Spleen (tissue), 11 donors: ENCODE measurements around the gene CDC5L. TPM values are rescaled to one million over a fixed set of nuclear protein-coding genes. Genes with fewer than 3 reads are reported as not detected.

Experiments
- DNase-seq: peaks from one replicate; pipeline ENCODE4 v3.0.0-alpha.2; 2020
- H3K27ac ChIP-seq, 8 donors: fragments of 200-600 bp; sonication (generic) in 7 of 8; 1 replicate in 4 of 8; 2 replicates in 4 of 8; pipeline versions ENCODE4 v1.5.0 to v1.8.0; 2016 to 2021; ENCODE audit warnings: inconsistent platforms in 4 of 8, mild to moderate bottlenecking in 4 of 8, moderate library complexity in 1 of 8
- H3K27me3 ChIP-seq, 7 donors: fragments of 200-600 bp; sonication (generic) in 6 of 7; replicated peaks in 1 of 7; 1 replicate in 4 of 7; 2 replicates in 3 of 7; pipeline versions ENCODE4 v1.5.0 to v1.8.0; 2016 to 2021; ENCODE audit warnings: inconsistent platforms in 3 of 7, mild to moderate bottlenecking in 1 of 7
- H3K36me3 ChIP-seq, 6 donors: fragments of 200-600 bp; sonication (generic) in 5 of 6; 1 replicate in 4 of 6; 2 replicates in 2 of 6; pipeline versions ENCODE4 v1.5.0 to v1.8.0; 2016 to 2021; ENCODE audit warnings: inconsistent platforms in 2 of 6
- H3K4me1 ChIP-seq, 6 donors: fragments of 200-600 bp; sonication (generic) in 5 of 6; 1 replicate in 3 of 6; 2 replicates in 3 of 6; pipeline versions ENCODE4 v1.5.0 to v1.8.0; 2016 to 2021; ENCODE audit warnings: inconsistent platforms in 3 of 6
- H3K4me3 ChIP-seq, 8 donors: fragments of 200-600 bp; sonication (generic) in 7 of 8; 1 replicate in 4 of 8; 2 replicates in 4 of 8; pipeline versions ENCODE4 v1.5.0 to v1.8.0; 2016 to 2021; ENCODE audit warnings: inconsistent platforms in 4 of 8, mild to moderate bottlenecking in 4 of 8, moderate library complexity in 2 of 8
- H3K9me3 ChIP-seq, 8 donors: fragments of 200-600 bp; sonication (generic) in 7 of 8; 1 replicate in 4 of 8; 2 replicates in 4 of 8; pipeline versions ENCODE4 v1.5.0 to v1.8.0; 2016 to 2021; ENCODE audit warnings: inconsistent platforms in 4 of 8
- POLR2A ChIP-seq, 3 donors: fragments of 450-650 bp; IDR thresholded peaks; one replicate each; pipeline ENCODE4 v1.5.1; 2017; ENCODE audit warnings: antibody characterized with exemption in 3 of 3, mild to moderate bottlenecking in 1 of 3
- POLR2AphosphoS5 ChIP-seq, 3 donors: sonication (generic); formaldehyde crosslinking; IDR thresholded peaks; one replicate each; pipeline ENCODE4 v1.5.1; 2017; ENCODE audit warnings: antibody characterized with exemption in 3 of 3
- WGBS, 5 donors: extraction: QIAGEN DNeasy Blood & Tissue Kit in 3 of 5; methylation state at CpG; one replicate each; pipeline versions ENCODE4 v1.1.5 to v1.1.7; 2013 to 2018; 5-methylcytosine and 5-hydroxymethylcytosine counted together
- intact Hi-C: fragments of 100-400 bp; cut with DNase I; formaldehyde crosslinking; loops from one replicate; pipeline ENCODE4 v1.15.0; 2023; ENCODE audit warnings: low total_unique reads
- polyA plus RNA-seq, 3 donors: library from polyadenylated mRNA; stranded (reverse); fragments of 200-250 nt; gene quantifications; one replicate each; pipeline ENCODE4 v1.2.1, GENCODE V29; 2013
- total RNA-seq, 7 donors: library from RNA; depleted of rRNA in 3 of 7; stranded (reverse); fragments of >200 nt in 3 of 7; fragmentation: NEBNext Ultra II Directional in 4 of 7; extraction: Animal tissue kit (Norgen Biotek cat#: 25700) in 4 of 7; gene quantifications; one replicate each; pipeline versions ENCODE4 v1.1.0 to v1.2.1, GENCODE V29; 2016 to 2021
- TF ChIP-seq, protein P1 (sequence below), 11 experiments: fragments of 200-600 bp in 7 of 11; fragments of 450-650 bp in 4 of 11; sonication (generic) in 4 of 11; IDR thresholded peaks in 8 of 11; conservative IDR thresholded peaks in 3 of 11; 1 replicate in 7 of 11; 2 replicates in 4 of 11; pipeline versions ENCODE4 v1.4.0 to v1.8.0; 2016 to 2021; ENCODE audit warnings: antibody characterized with exemption in 11 of 11, inconsistent platforms in 4 of 11, mild to moderate bottlenecking in 1 of 11
- donor health status: healthy with polysubstance abuse.
- donor health status: DM: no; HTN: no; CAD: no; lungs with moderate emphysema.
- donor health status: DM: no; HTN: no; CAD: no.
- donor health status: Bipolar disorder and iron deficiency.
- donor health status: healthy.
- donor health status: DM: no; HTN: no; CAD: no.
- donor health status: DM: yes; HTN: yes; CAD: no.

The CDC5L gene
- total and polyA plus RNA-seq, 10 donors, result 5.3 to 20.3 (median 18.1) TPM

DNA sequence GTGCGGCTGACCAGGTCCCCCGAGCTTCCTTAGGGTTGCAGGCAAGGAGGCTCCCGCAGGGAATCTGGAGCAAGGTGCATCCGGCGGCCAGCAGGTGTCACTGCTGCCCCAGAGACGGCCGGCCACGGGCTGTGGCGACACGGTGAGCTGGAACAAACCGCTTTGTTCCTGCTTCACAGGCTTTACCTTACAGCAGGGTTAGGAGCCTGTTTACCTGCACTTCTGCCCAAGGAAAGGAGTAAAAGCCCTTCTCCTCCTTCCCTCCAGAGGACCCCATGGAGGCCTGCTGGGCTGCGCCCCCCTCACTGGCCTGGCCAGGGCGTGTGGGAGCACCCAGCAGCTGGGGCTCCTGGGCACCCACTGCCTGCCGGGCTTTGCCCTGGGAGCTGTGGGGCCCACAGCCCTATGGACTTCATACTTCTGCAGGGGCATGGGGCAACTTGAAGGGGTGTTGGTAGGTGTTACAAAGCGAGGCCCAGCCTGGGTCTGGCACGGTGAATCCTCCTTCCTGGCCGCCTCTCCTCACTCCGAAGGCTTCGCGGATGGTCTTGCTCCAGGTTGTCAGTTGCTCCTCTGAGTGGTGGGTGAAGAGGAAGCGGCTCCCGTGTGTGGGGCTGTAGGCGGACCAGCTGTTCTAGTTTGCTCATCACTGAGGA is 88.4 kb downstream of the CDC5L start:
- DNase-seq, result peak; percentile 92
- Histone ChIP-seq H3K4me3 (peak overlapping the region in 1 of 8 donors; percentile 20), H3K36me3 (no peaks in the 10 kb centered on the region), H3K27me3 (peaks cover 0 to 35% (median 0%) of the 10 kb centered on the region in 7 donors), H3K4me1 (peaks cover 6 to 10% (median 8%) of the 10 kb centered on the region in 6 donors), H3K9me3 (no peaks in the 10 kb centered on the region), H3K27ac (no peak overlapping the region)
- WGBS, 5 donors, result 40 to 53% (median 46%) methylated on average over 16 to 23 of the region's 23 CpGs
- TF ChIP-seq POLR2A (IDR thresholded peaks at IDR 0.05), result no peak
- peak in 1 of 3 donors; percentile 57 for TF ChIP-seq POLR2AphosphoS5 (IDR thresholded peaks at IDR 0.05)
- TF ChIP-seq, protein P1, sequence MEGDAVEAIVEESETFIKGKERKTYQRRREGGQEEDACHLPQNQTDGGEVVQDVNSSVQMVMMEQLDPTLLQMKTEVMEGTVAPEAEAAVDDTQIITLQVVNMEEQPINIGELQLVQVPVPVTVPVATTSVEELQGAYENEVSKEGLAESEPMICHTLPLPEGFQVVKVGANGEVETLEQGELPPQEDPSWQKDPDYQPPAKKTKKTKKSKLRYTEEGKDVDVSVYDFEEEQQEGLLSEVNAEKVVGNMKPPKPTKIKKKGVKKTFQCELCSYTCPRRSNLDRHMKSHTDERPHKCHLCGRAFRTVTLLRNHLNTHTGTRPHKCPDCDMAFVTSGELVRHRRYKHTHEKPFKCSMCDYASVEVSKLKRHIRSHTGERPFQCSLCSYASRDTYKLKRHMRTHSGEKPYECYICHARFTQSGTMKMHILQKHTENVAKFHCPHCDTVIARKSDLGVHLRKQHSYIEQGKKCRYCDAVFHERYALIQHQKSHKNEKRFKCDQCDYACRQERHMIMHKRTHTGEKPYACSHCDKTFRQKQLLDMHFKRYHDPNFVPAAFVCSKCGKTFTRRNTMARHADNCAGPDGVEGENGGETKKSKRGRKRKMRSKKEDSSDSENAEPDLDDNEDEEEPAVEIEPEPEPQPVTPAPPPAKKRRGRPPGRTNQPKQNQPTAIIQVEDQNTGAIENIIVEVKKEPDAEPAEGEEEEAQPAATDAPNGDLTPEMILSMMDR (IDR thresholded peaks at IDR 0.05 in 8 of 11, conservative IDR thresholded peaks at IDR 0.05 in 3 of 11), result peak; percentile 54 to 89 (median 86)
- intact Hi-C loops, result loop anchor here (10.0 kb wide), 3 partner anchors 179 to 1449 kb away; no protein-coding TSS in a partner anchor

DNA sequence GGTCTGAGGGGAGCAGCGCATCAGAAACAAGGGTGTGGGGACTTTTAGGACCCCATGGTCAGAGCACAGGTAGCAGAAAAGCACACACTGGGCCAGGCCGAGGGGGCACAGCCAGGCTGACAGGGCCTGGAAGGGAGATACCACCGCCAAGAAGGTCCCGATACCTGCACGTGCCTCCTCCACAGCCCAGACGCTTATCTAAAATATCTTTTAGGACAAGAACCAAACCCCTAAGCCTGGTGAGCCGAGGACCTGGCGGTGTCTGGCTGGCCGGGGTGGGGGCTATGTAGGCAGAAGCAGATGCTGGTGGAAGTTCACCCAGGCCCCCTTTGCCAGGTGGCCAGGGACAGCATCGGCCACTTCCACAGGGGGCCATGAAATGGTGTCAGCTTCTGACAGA is 89.3 kb downstream of the CDC5L start:
- TF ChIP-seq POLR2AphosphoS5 (IDR thresholded peaks at IDR 0.05) (no peak), POLR2A (IDR thresholded peaks at IDR 0.05) (no peak)
- TF ChIP-seq, protein P1 (IDR thresholded peaks at IDR 0.05 in 8 of 11, conservative IDR thresholded peaks at IDR 0.05 in 3 of 11), result no peak
- intact Hi-C loops, result loop anchor here (10.0 kb wide), 3 partner anchors 178 to 1448 kb away; no protein-coding TSS in a partner anchor

DNA sequence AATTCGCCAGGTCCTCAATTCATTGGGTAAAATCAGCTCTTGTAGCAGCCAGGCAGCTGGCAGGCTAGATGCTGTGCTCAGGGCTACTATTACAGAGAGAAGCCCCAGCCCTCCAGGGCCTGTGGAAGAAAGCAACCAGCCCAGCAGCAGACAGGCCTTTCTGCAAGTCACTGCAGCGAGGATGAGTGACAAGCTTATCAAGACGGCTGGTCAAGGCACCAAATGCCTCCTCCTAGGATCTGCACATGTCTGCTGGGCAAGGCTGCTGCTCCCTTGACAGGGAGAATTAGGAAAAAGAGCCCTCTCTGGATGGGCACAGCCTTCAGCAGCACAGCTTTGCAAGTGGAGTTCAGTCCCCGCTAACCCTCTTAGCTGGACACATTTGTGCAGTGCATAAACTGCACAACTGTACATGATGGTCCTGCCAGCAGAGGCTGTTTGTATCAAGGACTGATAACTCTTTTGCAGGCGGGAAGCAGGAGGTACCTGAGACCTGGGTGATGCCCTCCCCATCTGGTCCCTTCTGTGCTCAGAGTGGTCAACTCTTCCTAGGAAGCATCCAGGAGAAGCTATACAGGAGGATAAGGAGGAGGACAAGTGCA is 89.9 kb downstream of the CDC5L start:
- intact Hi-C loops, result loop anchor here (10.0 kb wide), 3 partner anchors 177 to 1447 kb away; no protein-coding TSS in a partner anchor
- TF ChIP-seq, protein P1 (IDR thresholded peaks at IDR 0.05 in 8 of 11, conservative IDR thresholded peaks at IDR 0.05 in 3 of 11), result no peak
- no peak for TF ChIP-seq POLR2A (IDR thresholded peaks at IDR 0.05)
- no peak for TF ChIP-seq POLR2AphosphoS5 (IDR thresholded peaks at IDR 0.05)
- WGBS, 5 donors, result 82 to 98% (median 94%) methylated on average over 5 of the region's 5 CpGs

More for the DNA sequence above, 89.3 kb downstream of the CDC5L start:
- H3K4me3 ChIP-seq, result no peak overlapping the region
- H3K27me3 ChIP-seq, result peaks cover 0 to 35% (median 0%) of the 10 kb centered on the region in 7 donors
- H3K4me1 ChIP-seq, result peaks cover 6 to 10% (median 8%) of the 10 kb centered on the region in 6 donors
- H3K9me3 ChIP-seq, result no peaks in the 10 kb centered on the region
- no peaks in the 10 kb centered on the region for H3K36me3 ChIP-seq
- DNase-seq, result no peak
- no peak overlapping the region for H3K27ac ChIP-seq
- WGBS, 5 donors, result 92 to 97% (median 95%) methylated on average over 6 to 10 of the region's 10 CpGs

DNA sequence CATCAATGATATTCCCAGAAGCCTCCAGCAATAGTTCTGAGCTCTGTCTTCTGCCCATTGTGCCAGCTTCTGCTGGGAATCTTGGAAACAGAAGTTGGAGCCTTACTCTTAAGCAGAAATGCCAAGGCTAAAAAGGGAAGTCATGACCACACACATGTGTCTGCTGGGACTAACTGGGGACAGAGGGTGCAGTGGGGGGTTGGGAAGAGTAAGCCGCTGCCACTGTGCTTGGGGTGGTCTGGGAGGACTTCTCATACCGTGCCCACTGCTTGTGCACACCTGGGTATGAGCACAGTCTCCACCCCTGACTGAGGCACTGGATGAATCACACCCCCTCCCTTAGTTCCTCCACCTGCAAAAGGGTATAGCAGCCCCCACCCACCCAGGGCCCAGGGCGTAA is 90.7 kb downstream of the CDC5L start:
- Histone ChIP-seq H3K36me3 (no peaks in the 10 kb centered on the region), H3K4me3 (no peak overlapping the region), H3K9me3 (no peaks in the 10 kb centered on the region), H3K27ac (no peak overlapping the region), H3K27me3 (peaks cover 0 to 39% (median 0%) of the 10 kb centered on the region in 7 donors), H3K4me1 (peaks cover 6 to 10% (median 8%) of the 10 kb centered on the region in 6 donors)
- intact Hi-C loops, result loop anchor here (10.0 kb wide), 3 partner anchors 177 to 1447 kb away; no protein-coding TSS in a partner anchor
- TF ChIP-seq, protein P1 (IDR thresholded peaks at IDR 0.05 in 8 of 11, conservative IDR thresholded peaks at IDR 0.05 in 3 of 11), result no peak
- no peak for TF ChIP-seq POLR2AphosphoS5 (IDR thresholded peaks at IDR 0.05)
- no peak for TF ChIP-seq POLR2A (IDR thresholded peaks at IDR 0.05)
- DNase-seq, result no peak
- WGBS, 5 donors, result 43 to 69% (median 59%) methylated on average over 3 of the region's 3 CpGs

More for the DNA sequence above, 89.9 kb downstream of the CDC5L start:
- H3K27ac ChIP-seq, result no peak overlapping the region
- H3K4me3 ChIP-seq, result no peak overlapping the region
- H3K4me1 ChIP-seq, result peaks cover 6 to 10% (median 8%) of the 10 kb centered on the region in 6 donors
- H3K36me3 ChIP-seq, result no peaks in the 10 kb centered on the region
- H3K27me3 ChIP-seq, result peaks cover 0 to 35% (median 0%) of the 10 kb centered on the region in 7 donors
- H3K9me3 ChIP-seq, result no peaks in the 10 kb centered on the region
- DNase-seq, result no peak
